NCI-H345 treated with DMSO at 0.1 percent for 48 hours (cell line): ENCODE results near the gene NAP1L4.

ENCODE experiments used
- DNase-seq: peaks from one replicate; lab custom pipeline; 2025; ENCODE audit not compliant: unreplicated experiment; lab: John Stamatoyannopoulos, UW

The NAP1L4 gene

GRCh38 chr11:2963761-2964160, 28.4 kb downstream of the NAP1L4 start:
- DNase-seq = no peak

- DNase-seq = no peak
Observed at GRCh38 chr11:2963112-2963754, 28.9 kb downstream of the NAP1L4 start.

GRCh38 chr11:2961080-2961479, 31.0 kb downstream of the NAP1L4 start:
- DNase-seq = no peak

- no peak for DNase-seq
Observed at GRCh38 chr11:2960139-2960538, 32.0 kb downstream of the NAP1L4 start.

- DNase-seq = no peak
Observed at GRCh38 chr11:2958251-2958650, 33.9 kb downstream of the NAP1L4 start.

GRCh38 chr11:2955906-2956476, 36.1 kb downstream of the NAP1L4 start:
- DNase-seq = no peak

GRCh38 chr11:2954263-2954662, 37.9 kb downstream of the NAP1L4 start:
- no peak for DNase-seq

GRCh38 chr11:2952290-2952689, 39.8 kb downstream of the NAP1L4 start:
- DNase-seq = no peak

- DNase-seq = no peak
Observed at GRCh38 chr11:2951231-2952110, 40.7 kb downstream of the NAP1L4 start.

- DNase-seq = no peak
Observed at GRCh38 chr11:2950825-2951224, 41.3 kb downstream of the NAP1L4 start.

- no peak for DNase-seq
Observed at GRCh38 chr11:2949920-2950319, 42.2 kb downstream of the NAP1L4 start.

- no peak for DNase-seq
Observed at GRCh38 chr11:2947744-2948143, 44.4 kb downstream of the NAP1L4 start.

GRCh38 chr11:2945757-2946287, 46.3 kb downstream of the NAP1L4 start:
- no peak for DNase-seq

GRCh38 chr11:2945031-2945756, 46.9 kb downstream of the NAP1L4 start:
- DNase-seq = no peak

- DNase-seq = no peak
Observed at GRCh38 chr11:2944530-2944929, 47.6 kb downstream of the NAP1L4 start.

- no peak for DNase-seq
Observed at GRCh38 chr11:2943711-2944118, 48.4 kb downstream of the NAP1L4 start.

GRCh38 chr11:2942872-2943710, 49.0 kb downstream of the NAP1L4 start:
- no peak for DNase-seq

- DNase-seq = no peak
Observed at GRCh38 chr11:2942447-2942846, 49.7 kb downstream of the NAP1L4 start.

GRCh38 chr11:2940921-2941821, 51.0 kb downstream of the NAP1L4 start:
- no peak for DNase-seq
